ENCODE results near the gene PODXL.

PODXL gene

GRCh38 chr7:131537571-131537978, 18.9 kb downstream of the PODXL start:
- Histone ChIP-seq H3K4me3 (replicated peaks; ENCODE audit: low read depth, low read length) (no peak overlapping the region), H3K27me3 (replicated peaks; ENCODE audit: control insufficient read depth, insufficient read depth, low read length) (no peaks in the 10 kb centered on the region; the same call in 1 of the 2 replicates), H3K36me3 (ENCODE audit: control insufficient read depth, insufficient read depth, low read length) (no peaks in the 10 kb centered on the region)
- TF ChIP-seq CTCF (IDR thresholded peaks at IDR 0.05; ENCODE audit: insufficient read depth, low read length, poor library complexity, severe bottlenecking) = no peak
- no peak for DNase-seq (ENCODE audit: extremely low read depth, insufficient read length)

GRCh38 chr7:131536361-131536849, 20.0 kb downstream of the PODXL start:
- no peak overlapping the region for H3K4me3 ChIP-seq (replicated peaks; ENCODE audit: low read depth, low read length)
- H3K36me3 ChIP-seq (ENCODE audit: control insufficient read depth, insufficient read depth, low read length) = no peaks in the 10 kb centered on the region
- DNase-seq (ENCODE audit: extremely low read depth, insufficient read length) = no peak
- no peaks in the 10 kb centered on the region; the same call in 1 of the 2 replicates for H3K27me3 ChIP-seq (replicated peaks; ENCODE audit: control insufficient read depth, insufficient read depth, low read length)
- TF ChIP-seq CTCF (IDR thresholded peaks at IDR 0.05; ENCODE audit: insufficient read depth, low read length, poor library complexity, severe bottlenecking) = no peak

- no peak for TF ChIP-seq CTCF (IDR thresholded peaks at IDR 0.05; ENCODE audit: insufficient read depth, low read length, poor library complexity, severe bottlenecking)
- no peak for DNase-seq (ENCODE audit: extremely low read depth, insufficient read length)
- Histone ChIP-seq H3K36me3 (ENCODE audit: control insufficient read depth, insufficient read depth, low read length) (no peaks in the 10 kb centered on the region), H3K27me3 (replicated peaks; ENCODE audit: control insufficient read depth, insufficient read depth, low read length) (no peaks in the 10 kb centered on the region; the same call in none of the 2 replicates), H3K4me3 (replicated peaks; ENCODE audit: low read depth, low read length) (no peak overlapping the region)
Measured at GRCh38 chr7:131533566-131534561, 22.6 kb downstream of the PODXL start.

GRCh38 chr7:131533151-131533559, 23.3 kb downstream of the PODXL start:
- no peaks in the 10 kb centered on the region; the same call in none of the 2 replicates for H3K27me3 ChIP-seq (replicated peaks; ENCODE audit: control insufficient read depth, insufficient read depth, low read length)
- no peaks in the 10 kb centered on the region for H3K36me3 ChIP-seq (ENCODE audit: control insufficient read depth, insufficient read depth, low read length)
- no peak overlapping the region for H3K4me3 ChIP-seq (replicated peaks; ENCODE audit: low read depth, low read length)
- no peak for DNase-seq (ENCODE audit: extremely low read depth, insufficient read length)
- no peak for TF ChIP-seq CTCF (IDR thresholded peaks at IDR 0.05; ENCODE audit: insufficient read depth, low read length, poor library complexity, severe bottlenecking)

GRCh38 chr7:131532570-131533091, 23.8 kb downstream of the PODXL start:
- no peaks in the 10 kb centered on the region for H3K36me3 ChIP-seq (ENCODE audit: control insufficient read depth, insufficient read depth, low read length)
- no peaks in the 10 kb centered on the region; the same call in none of the 2 replicates for H3K27me3 ChIP-seq (replicated peaks; ENCODE audit: control insufficient read depth, insufficient read depth, low read length)
- no peak overlapping the region for H3K4me3 ChIP-seq (replicated peaks; ENCODE audit: low read depth, low read length)
- no peak for DNase-seq (ENCODE audit: extremely low read depth, insufficient read length)
- TF ChIP-seq CTCF (IDR thresholded peaks at IDR 0.05; ENCODE audit: insufficient read depth, low read length, poor library complexity, severe bottlenecking) = no peak
